ENCODE results near the gene DCLK2. TPM values are rescaled to one million over a fixed set of nuclear protein-coding genes. Genes with fewer than 3 reads are reported as not detected.
A peak's percentile ranks its signal among the peaks of the same experiment; 100 is the strongest.

The DCLK2 gene
- total and polyA plus RNA-seq, 2 donors from 2014 or later, result 2.6 to 3.4 TPM

DNA sequence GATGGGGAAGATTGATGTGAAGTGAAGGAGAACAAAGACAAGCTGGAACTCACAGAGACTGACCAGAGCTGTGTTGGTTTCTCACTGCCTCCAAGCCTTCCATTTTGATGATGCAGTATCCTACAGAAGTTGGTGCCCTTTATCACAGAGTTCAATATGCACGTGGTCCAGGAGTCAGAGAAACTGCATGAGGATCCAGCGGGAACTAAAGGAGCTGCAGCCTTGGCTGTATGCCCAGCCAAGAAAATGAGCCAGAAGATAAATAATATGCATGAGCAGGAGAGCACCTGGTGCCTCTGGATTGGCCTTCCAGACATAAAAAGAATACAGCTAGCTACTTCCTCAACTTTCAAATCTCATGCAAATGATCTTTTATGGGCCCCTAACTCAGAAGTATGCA is 44.3 kb upstream of the DCLK2 start:
- Histone ChIP-seq H3K9ac (ENCODE audit: low read length in 3 of 3) (no peak overlapping the region), H3K9me3 (ENCODE audit: control insufficient read depth in 2 of 3, insufficient read depth in 1 of 3, low read length in 3 of 3) (no peaks in the 10 kb centered on the region), H3K4me3 (ENCODE audit: low read length in 3 of 3) (no peak overlapping the region), H3K27me3 (ENCODE audit: control insufficient read depth, insufficient read depth, low read length) (no peaks in the 10 kb centered on the region), H3K36me3 (ENCODE audit: control insufficient read depth in 2 of 3, insufficient read depth in 3 of 3, low read length in 3 of 3) (no peaks in the 10 kb centered on the region), H3K4me1 (ENCODE audit: control insufficient read depth in 2 of 3, insufficient read depth in 2 of 3, low read depth in 1 of 3, low read length in 3 of 3) (no peaks in the 10 kb centered on the region), H3K27ac (ENCODE audit: low read depth in 2 of 2, low read length in 2 of 2) (no peak overlapping the region)
- TF ChIP-seq CTCF (IDR thresholded peaks at IDR 0.05; ENCODE audit: borderline replicate concordance, extremely low read depth, insufficient read depth), result no peak
- FAIRE-seq (no peak), DNase-seq (peak in 1 of 5 donors; percentile 50)
- intact Hi-C loops (cut with DNase I), result no loop called here

GRCh38 chr4:150037251-150037856 is 40.9 kb upstream of the DCLK2 start:
- TF ChIP-seq CTCF (IDR thresholded peaks at IDR 0.05; ENCODE audit: borderline replicate concordance, extremely low read depth, insufficient read depth), result no peak
- Histone ChIP-seq H3K9ac (ENCODE audit: low read length in 3 of 3) (no peak overlapping the region), H3K36me3 (ENCODE audit: control insufficient read depth in 2 of 3, insufficient read depth in 3 of 3, low read length in 3 of 3) (no peaks in the 10 kb centered on the region), H3K27me3 (ENCODE audit: control insufficient read depth, insufficient read depth, low read length) (no peaks in the 10 kb centered on the region), H3K4me3 (ENCODE audit: low read length in 3 of 3) (no peak overlapping the region), H3K4me1 (ENCODE audit: control insufficient read depth in 2 of 3, insufficient read depth in 2 of 3, low read depth in 1 of 3, low read length in 3 of 3) (peaks cover 0 to 2% (median 0%) of the 10 kb centered on the region in 3 donors), H3K9me3 (ENCODE audit: control insufficient read depth in 2 of 3, insufficient read depth in 1 of 3, low read length in 3 of 3) (no peaks in the 10 kb centered on the region), H3K27ac (ENCODE audit: low read depth in 2 of 2, low read length in 2 of 2) (no peak overlapping the region)
- DNase-seq, result no peak
- no peak for FAIRE-seq
- intact Hi-C loops (cut with DNase I), result no loop called here

- no peak for TF ChIP-seq CTCF (IDR thresholded peaks at IDR 0.05; ENCODE audit: borderline replicate concordance, extremely low read depth, insufficient read depth)
- Histone ChIP-seq H3K36me3 (ENCODE audit: control insufficient read depth in 2 of 3, insufficient read depth in 3 of 3, low read length in 3 of 3) (no peaks in the 10 kb centered on the region), H3K27me3 (ENCODE audit: control insufficient read depth, insufficient read depth, low read length) (no peaks in the 10 kb centered on the region), H3K9ac (ENCODE audit: low read length in 3 of 3) (no peak overlapping the region), H3K4me3 (ENCODE audit: low read length in 3 of 3) (no peak overlapping the region), H3K27ac (ENCODE audit: low read depth in 2 of 2, low read length in 2 of 2) (no peak overlapping the region), H3K4me1 (ENCODE audit: control insufficient read depth in 2 of 3, insufficient read depth in 2 of 3, low read depth in 1 of 3, low read length in 3 of 3) (peaks cover 0 to 2% (median 0%) of the 10 kb centered on the region in 3 donors), H3K9me3 (ENCODE audit: control insufficient read depth in 2 of 3, insufficient read depth in 1 of 3, low read length in 3 of 3) (no peaks in the 10 kb centered on the region)
- FAIRE-seq (no peak), DNase-seq (no peak)
- intact Hi-C loops (cut with DNase I), result no loop called here
Measured at GRCh38 chr4:150038335-150039076, 39.7 kb upstream of the DCLK2 start.
